Keratinocyte (primary cell): ENCODE results near the gene SHISA7. TPM values are rescaled to one million over a fixed set of nuclear protein-coding genes. Genes with fewer than 3 reads are reported as not detected.

Experiments used
- DNase-seq: peaks from one replicate; pipeline ENCODE4 v3.0.0-alpha.2; 2011; ENCODE audit warnings: low read depth, missing footprints, low spot score
- FAIRE-seq: peaks from 2 replicates; lab custom pipeline; 2011; peaks lifted over from hg19 to GRCh38; lab: Jason Lieb, UNC
- H2AFZ ChIP-seq: 2 replicates; pipeline ENCODE4 v1.6.0; 2012; ENCODE audit warnings: low read length, control low read depth, inconsistent platforms; ENCODE audit not compliant: control insufficient read depth
- H3K27ac ChIP-seq: 2 replicates; pipeline ENCODE4 v1.5.1; 2011; ENCODE audit warnings: low read length; ENCODE audit not compliant: control insufficient read depth, insufficient read depth
- H3K27me3 ChIP-seq: 3 replicates; pipeline ENCODE4 v1.6.0; 2011; ENCODE audit warnings: low read length; ENCODE audit not compliant: control insufficient read depth, insufficient read depth; ENCODE audit errors: extremely low read depth
- H3K36me3 ChIP-seq, 2 experiments: 2 replicates in 1 of 2; 3 replicates in 1 of 2; pipeline ENCODE4 v1.5.1; 2011; ENCODE audit warnings: low read length in 2 of 2, mild to moderate bottlenecking in 1 of 2; ENCODE audit not compliant: control insufficient read depth in 2 of 2, insufficient read depth in 2 of 2; ENCODE audit errors: extremely low read depth in 1 of 2
- H3K4me1 ChIP-seq: 3 replicates; pipeline ENCODE4 v1.5.1; 2011; ENCODE audit warnings: low read length; ENCODE audit not compliant: control insufficient read depth, insufficient read depth; ENCODE audit errors: extremely low read depth
- H3K4me2 ChIP-seq: 3 replicates; pipeline ENCODE4 v1.6.0; 2011; ENCODE audit warnings: low read depth, low read length; ENCODE audit not compliant: control insufficient read depth, insufficient read depth; ENCODE audit errors: extremely low read depth
- H3K4me3 ChIP-seq, 3 experiments: fragments of 200-600 bp in 1 of 3; sonication (generic) in 1 of 3; 2 replicates in 2 of 3; 3 replicates in 1 of 3; pipeline ENCODE4 v1.5.1; 2011 to 2016; ENCODE audit warnings: low read length in 3 of 3, mild to moderate bottlenecking in 3 of 3, control low read depth in 2 of 3, inconsistent platforms in 1 of 3, low read depth in 1 of 3, mixed read lengths in 1 of 3, mixed run types in 1 of 3, moderate library complexity in 1 of 3; ENCODE audit not compliant: control insufficient read depth in 2 of 3, insufficient read depth in 2 of 3; ENCODE audit errors: extremely low read depth in 1 of 3
- H3K79me2 ChIP-seq: 2 replicates; pipeline ENCODE4 v1.6.0; 2012; ENCODE audit warnings: low read length; ENCODE audit not compliant: control insufficient read depth, insufficient read depth
- H3K9ac ChIP-seq: 3 replicates; pipeline ENCODE4 v1.6.0; 2011; ENCODE audit warnings: low read length; ENCODE audit not compliant: control insufficient read depth, insufficient read depth; ENCODE audit errors: extremely low read depth
- H3K9me1 ChIP-seq: 3 replicates; pipeline ENCODE4 v1.6.0; 2011; ENCODE audit warnings: low read length; ENCODE audit not compliant: control insufficient read depth, insufficient read depth; ENCODE audit errors: extremely low read depth
- H3K9me3 ChIP-seq: 2 replicates; pipeline ENCODE4 v1.5.1; 2012; ENCODE audit warnings: low read depth, low read length; ENCODE audit not compliant: control insufficient read depth
- H4K20me1 ChIP-seq: 3 replicates; pipeline ENCODE4 v1.6.0; 2011; ENCODE audit warnings: low read length; ENCODE audit not compliant: control insufficient read depth, insufficient read depth; ENCODE audit errors: extremely low read depth
- CTCF ChIP-seq, 3 experiments: IDR thresholded peaks in 1 of 3; conservative IDR thresholded peaks in 1 of 3; optimal IDR thresholded peaks in 1 of 3; 2 replicates in 2 of 3; 3 replicates in 1 of 3; pipeline versions ENCODE3 to v1.5.1; 2011; ENCODE audit warnings: low read length in 3 of 3, mild to moderate bottlenecking in 3 of 3, moderate library complexity in 2 of 3, control low read depth in 1 of 3, inconsistent platforms in 1 of 3; ENCODE audit not compliant: insufficient read depth in 2 of 3; ENCODE audit errors: extremely low read depth in 1 of 3
- EZH2 ChIP-seq: IDR thresholded peaks from one replicate; pipeline ENCODE4 v1.6.1; 2012; ENCODE audit warnings: inconsistent platforms, mild to moderate bottlenecking, low read length, moderate library complexity
- dilution Hi-C: fragments of 300-500 bp; cut with MboI; formaldehyde crosslinking; loops from one replicate; pipeline ENCODE4 v1.7.0; 2020; ENCODE audit warnings: low sequenced_read_pairs; ENCODE audit not compliant: extremely low pct_ligation_motif_present
- polyA plus RNA-seq, 5 experiments: library from polyadenylated mRNA; depleted of rRNA in 3 of 5; stranded (reverse) in 3 of 5; stranded (forward) in 1 of 5; unstranded in 1 of 5; fragments of >200 nt; gene quantifications; 1 replicate in 1 of 5; 2 replicates in 3 of 5; 3 replicates in 1 of 5; pipeline versions ENCODE4 v1.2.1 to v1.2.3, GENCODE V29; 2011 to 2012; ENCODE audit warnings: missing spikeins in 2 of 5, low read depth in 1 of 5, low replicate concordance in 1 of 5

SHISA7 gene
- polyA plus RNA-seq, 1 donor (not counting 4 experiments of a cell fraction or from before 2014, with no cell fraction given) = not detected

GRCh38 chr19:55484593-55485438 is 41.7 kb upstream of the SHISA7 start, which contains the start of gene NAT14:
Gene NAT14, plus strand, starts transcription at chr19:55485188. Its CDS starts 521 bp downstream, at chr19:55485709.
- Histone ChIP-seq H3K36me3 (peaks cover 0 to 5% of the 10 kb centered on the region in 2 experiments), H3K4me1 (peaks cover 27% of the 10 kb centered on the region), H3K9me3 (no peaks in the 10 kb centered on the region), H3K27me3 (no peaks in the 10 kb centered on the region), H3K9ac (peak within 1 kb of the TSS; percentile 76), H3K4me3 (peak within 1 kb of the TSS; percentile 60 to 76 (median 74)), H2AFZ (peak within 1 kb of the TSS; percentile 78), H3K79me2 (no peaks in the 10 kb centered on the region), H3K27ac (peak within 1 kb of the TSS; percentile 53), H3K4me2 (peak within 1 kb of the TSS; percentile 85), H3K9me1 (peaks cover 3% of the 10 kb centered on the region), H4K20me1 (no peaks in the 10 kb centered on the region)
- DNase-seq = no peak
- FAIRE-seq = no peak
- dilution Hi-C loops = no loop called here
- TF ChIP-seq EZH2 (no peak), CTCF (optimal IDR thresholded peaks at IDR 0.05 in 1 of 3, IDR thresholded peaks at IDR 0.05 in 1 of 3, conservative IDR thresholded peaks at IDR 0.05 in 1 of 3; ENCODE audit: extremely low read depth in 1 of 3, insufficient read depth in 2 of 3, low read length in 3 of 3) (no peak)

GRCh38 chr19:55483706-55484592 is 40.8 kb upstream of the SHISA7 start:
- no peak for FAIRE-seq
- peak overlapping the region; percentile 85 for H3K4me2 ChIP-seq
- H3K4me3 ChIP-seq = peak overlapping the region in 1 of 3 experiments; percentile 76
- H2AFZ ChIP-seq = no peak overlapping the region
- no peaks in the 10 kb centered on the region for H4K20me1 ChIP-seq
- H3K27me3 ChIP-seq = no peaks in the 10 kb centered on the region
- TF ChIP-seq EZH2 = no peak
- TF ChIP-seq CTCF (optimal IDR thresholded peaks at IDR 0.05 in 1 of 3, IDR thresholded peaks at IDR 0.05 in 1 of 3, conservative IDR thresholded peaks at IDR 0.05 in 1 of 3; ENCODE audit: extremely low read depth in 1 of 3, insufficient read depth in 2 of 3, low read length in 3 of 3) = no peak
- no peak overlapping the region for H3K27ac ChIP-seq
- H3K4me1 ChIP-seq = peaks cover 27% of the 10 kb centered on the region
- H3K9me1 ChIP-seq = peaks cover 3% of the 10 kb centered on the region
- DNase-seq = no peak
- dilution Hi-C loops = no loop called here
- peaks cover 0 to 5% of the 10 kb centered on the region in 2 experiments for H3K36me3 ChIP-seq
- peaks cover 8% of the 10 kb centered on the region for H3K79me2 ChIP-seq
- H3K9me3 ChIP-seq = no peaks in the 10 kb centered on the region
- peak overlapping the region; percentile 33 for H3K9ac ChIP-seq
